Renal cortical epithelial cell (primary cell): Measurements from ENCODE around the gene DHDDS. TPM values are rescaled to one million over a fixed set of nuclear protein-coding genes. Genes with fewer than 3 reads are reported as not detected.

Source experiments
- DNase-seq: peaks from one replicate; pipeline ENCODE4 v3.0.0-alpha.2; 2011; ENCODE audit warnings: low read depth
- total RNA-seq: library from RNA; depleted of rRNA; stranded (reverse); fragments of >200 nt; gene quantifications from 2 replicates; pipeline ENCODE4 v1.2.3, GENCODE V29; 2014

DHDDS gene
- total RNA-seq, 1 donor from 2014 or later, result 43.9 TPM

DNA sequence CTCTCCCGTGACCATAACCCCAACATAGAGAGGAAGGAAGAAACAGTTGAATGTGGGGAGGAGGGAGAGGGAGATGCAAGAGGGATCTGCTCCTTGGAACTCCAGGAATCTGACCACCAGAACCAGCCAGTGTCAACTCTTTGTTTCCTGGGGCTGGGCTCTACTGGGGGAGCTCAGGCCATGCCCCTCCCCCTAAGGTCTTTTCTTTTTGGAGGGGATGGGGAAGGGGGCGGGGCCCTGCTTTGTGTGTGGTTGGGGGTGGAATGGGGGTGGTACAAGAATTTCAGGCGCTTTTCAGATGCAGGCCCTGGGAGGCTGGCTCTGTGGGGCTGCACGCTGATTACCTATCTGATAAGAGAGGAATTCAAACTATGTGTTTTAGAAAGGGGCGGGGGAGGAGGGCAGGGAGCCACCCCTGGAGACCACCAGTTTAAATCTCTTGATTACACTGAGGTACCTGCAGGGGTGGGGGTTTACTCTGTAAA lies 13.2 kb upstream of the DHDDS start:
- no peak for DNase-seq

DNA sequence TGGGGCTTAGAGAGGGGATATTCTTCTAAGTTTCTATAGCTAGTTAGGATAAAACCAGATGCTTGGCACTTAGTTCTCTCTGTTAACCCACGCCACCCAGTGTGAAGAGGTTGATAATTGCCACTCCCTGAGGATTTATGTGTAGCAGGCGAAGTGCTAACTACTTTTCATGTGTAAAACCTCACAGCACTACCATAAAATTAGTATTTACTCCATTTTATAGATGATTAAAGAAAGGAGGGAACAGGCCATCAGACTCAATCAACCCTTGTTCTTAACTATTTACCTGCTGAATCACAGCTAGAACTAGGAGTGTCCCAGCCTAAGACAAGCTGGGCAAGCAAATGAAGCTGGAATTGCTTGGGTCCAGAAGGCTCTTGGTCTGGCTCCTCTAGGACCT lies 12.6 kb upstream of the DHDDS start:
- no peak for DNase-seq

DNA sequence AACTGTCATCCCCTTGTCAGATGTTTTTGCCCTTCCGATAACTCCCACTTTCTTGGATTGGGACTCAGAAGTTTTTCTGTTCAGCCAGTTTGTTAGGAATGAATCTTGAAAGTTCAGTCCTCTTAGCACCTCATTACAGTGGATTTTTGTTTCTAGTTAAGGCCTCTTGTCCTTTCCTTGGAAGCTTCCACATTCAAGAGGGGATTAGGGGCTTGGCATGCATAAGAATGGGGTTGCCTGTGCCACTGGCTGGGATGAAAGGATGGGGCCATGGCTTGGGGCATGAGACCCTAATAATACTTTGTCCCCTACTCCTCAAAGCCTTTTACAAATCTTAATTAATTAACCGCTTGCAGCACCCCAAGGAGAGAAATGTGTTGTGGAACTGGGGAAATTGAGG lies 2.4 kb upstream of the DHDDS start:
- DNase-seq, result no peak

DNA sequence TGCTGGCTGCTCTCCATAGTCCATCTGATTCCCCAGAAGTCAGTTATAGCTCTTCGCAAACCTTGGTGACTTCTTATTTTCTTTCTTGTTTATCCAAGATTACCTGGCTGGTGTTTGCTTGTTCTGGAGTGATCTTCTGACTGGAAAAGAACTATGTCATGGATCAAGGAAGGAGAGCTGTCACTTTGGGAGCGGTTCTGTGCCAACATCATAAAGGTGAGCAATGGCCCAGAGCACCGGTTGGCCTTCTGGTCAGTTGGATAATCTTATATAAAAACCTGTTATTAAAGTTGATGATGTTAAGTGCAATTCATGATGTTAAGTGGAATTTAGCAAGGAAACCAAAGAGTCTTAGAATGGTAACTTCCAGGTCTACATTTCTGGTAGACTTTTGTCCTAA lies 672 bp downstream of the DHDDS start:
- no peak for DNase-seq

DNA sequence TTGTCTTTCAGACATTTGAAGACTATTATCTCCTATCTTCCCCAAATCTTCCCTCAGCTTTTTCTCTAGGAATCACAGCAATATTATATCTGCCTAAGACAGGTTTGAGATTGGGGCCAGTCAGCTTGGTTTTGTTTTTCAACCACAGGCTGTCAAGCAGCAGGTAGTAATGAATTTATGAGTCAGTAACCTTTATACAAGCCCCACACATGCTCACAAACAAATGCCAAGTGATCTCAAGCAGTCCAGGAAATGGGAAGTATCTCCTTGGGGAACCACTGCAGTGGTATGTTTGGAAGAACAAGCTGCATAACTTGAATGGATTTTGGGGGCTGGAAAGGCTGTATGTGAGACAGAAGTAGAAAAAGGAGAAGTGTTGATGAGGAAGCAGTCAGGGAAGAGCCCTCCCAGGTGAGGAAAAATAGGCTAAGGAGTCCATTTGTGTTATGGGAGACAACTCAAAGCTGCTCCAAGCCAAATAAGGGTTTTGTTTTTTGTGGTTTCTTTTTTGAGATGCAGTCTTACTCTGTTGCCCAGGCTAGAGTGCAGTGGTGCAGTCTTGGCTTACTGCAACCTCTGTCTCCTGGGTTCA lies 2.1 kb downstream of the DHDDS start:
- peak; percentile 41 for DNase-seq

DNA sequence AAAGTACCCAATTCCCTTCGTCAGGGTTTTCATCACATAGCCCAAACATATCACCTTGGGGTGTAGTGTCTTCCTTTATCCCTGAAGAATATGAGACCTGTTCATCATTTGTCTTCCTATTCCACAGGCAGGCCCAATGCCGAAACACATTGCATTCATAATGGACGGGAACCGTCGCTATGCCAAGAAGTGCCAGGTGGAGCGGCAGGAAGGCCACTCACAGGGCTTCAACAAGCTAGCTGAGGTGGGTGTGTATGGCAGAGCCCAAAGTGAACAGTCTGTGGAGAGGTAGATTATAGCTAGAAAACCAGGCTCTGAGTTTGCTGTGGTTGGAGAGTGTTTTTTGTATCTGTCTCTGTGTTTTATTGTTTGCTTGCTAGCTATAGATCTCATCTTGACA lies 5.9 kb downstream of the DHDDS start:
- DNase-seq, result no peak

DNA sequence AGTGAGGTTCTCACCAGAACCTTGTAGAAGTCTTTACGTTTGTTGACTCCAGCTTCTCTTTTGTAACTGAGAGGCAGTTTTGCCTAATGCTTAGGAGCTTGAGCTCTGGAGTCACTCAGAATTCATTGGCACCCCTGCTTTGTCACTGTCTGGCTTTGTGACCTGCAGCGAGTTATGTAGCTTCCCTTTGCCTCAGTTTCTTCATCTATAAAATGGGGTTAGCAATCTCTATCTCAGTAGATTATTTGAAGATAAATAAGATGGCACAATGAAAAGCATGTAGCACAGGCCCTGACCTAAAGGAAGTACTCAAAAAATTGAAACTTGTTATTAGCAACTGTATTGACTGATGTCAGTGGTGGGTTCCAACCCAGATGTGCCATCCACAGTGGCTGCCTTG lies 8.1 kb downstream of the DHDDS start:
- DNase-seq, result no peak

DNA sequence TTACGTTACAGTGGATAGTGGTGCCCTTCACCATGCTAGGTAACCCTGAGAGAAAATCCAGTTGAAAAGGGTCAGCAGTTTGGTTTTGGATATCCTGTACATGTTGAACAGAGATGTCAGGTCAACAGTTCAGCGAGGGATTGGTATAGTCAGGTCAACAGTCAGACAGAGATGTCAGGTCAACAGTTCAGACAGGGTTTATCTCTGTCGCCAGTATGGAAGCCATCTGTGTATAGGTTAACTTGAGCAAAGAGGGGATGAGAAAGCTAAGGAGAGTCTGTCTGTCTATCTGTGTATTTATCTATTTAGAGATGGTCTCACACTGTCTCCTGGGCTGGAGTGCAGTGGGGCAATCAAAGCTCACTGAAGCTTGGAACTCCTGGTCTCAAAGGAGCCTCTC lies 17.7 kb downstream of the DHDDS start:
- DNase-seq, result no peak

DNA sequence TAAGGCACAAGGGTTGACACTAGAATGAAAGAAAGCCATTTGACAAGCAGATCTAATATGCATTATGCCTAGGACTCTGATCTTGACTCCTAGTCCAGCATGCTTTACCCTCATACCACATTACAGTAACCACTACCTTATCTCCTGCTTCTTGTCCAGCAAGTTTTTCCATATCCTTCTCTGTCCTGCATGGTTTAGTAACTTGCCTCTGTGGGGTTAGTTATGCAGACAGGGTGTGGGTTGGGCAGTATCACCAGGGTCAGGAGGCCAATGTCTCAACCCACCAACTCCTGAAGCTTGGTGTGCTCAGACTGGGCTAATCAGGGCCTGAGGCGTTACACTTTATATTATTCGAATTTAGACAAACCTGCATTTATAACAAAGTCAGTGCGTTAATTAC lies 18.8 kb downstream of the DHDDS start:
- DNase-seq, result no peak

DNA sequence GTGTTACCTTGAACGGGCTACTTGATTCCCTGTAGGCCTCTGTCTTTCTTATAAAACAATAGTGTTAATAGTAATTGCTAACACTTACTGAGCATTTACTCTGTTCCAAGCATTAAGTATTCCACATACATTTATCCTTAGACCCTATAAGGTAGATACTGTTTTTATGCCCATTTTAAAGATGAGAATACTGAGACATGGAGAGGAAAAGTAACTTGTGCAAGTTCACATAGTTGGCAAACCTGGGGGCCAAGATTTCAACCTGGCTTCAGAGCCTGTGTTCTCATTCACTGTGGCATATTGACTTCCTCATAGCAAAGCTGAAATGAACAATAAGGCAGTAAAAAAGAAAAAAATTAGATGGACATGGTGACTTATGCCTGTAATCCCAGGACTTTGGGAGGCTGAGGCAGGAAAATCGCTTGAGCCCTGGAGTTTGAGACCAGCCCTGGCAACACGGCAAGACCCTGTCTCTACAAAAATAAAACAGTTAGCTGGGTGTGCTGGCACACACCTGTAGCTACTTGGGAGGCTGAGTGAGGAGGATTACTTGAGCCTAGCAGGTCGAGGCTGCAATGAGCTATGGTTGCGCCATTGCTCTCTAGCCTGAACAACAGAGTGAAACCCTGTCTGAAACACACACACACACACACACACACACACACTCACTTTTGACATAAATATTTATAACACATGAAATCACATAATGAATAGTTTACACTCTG lies 20.5 kb downstream of the DHDDS start:
- no peak for DNase-seq

DNA sequence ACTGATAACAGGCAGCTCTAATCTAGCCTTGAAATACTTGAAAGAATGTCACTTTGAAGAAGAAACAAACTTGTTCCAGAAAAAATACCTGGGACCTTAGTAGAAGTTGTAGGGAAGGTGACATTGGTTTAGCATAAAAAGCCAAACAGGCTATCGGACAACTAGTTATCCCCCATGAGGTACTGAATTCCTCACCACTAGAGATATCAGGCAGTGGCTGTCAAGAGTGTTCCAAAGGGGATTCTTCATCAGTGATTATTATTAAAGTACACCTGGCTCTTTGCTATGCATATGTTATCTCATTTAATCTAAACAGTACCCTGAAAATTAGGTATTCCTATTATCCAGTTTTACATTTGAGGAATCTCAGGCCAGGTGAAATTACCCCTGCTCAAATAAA lies 27.0 kb downstream of the DHDDS start:
- no peak for DNase-seq

DNA sequence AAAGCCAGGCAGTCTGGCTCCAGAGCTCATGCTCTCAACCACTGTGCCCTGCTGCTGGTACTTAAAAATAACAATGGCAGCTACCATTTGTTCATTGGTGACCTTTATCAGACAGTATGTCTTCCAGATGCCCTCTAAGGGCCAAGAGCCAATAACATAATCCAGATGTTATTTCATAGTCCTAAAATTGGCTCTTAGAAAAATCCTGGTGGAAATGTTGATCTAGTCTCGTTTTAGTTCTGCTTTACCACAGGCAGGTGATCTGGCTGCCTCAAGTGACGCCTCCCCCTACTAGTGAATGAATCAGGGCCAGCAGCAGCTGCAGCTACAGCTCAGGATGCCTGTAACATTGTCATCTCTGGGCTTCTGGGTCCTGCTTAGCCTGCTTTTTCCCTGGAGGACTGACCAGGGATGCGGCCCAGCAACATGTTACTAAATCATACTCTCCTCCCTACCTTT lies 27.5 kb downstream of the DHDDS start:
- DNase-seq, result no peak

DNA sequence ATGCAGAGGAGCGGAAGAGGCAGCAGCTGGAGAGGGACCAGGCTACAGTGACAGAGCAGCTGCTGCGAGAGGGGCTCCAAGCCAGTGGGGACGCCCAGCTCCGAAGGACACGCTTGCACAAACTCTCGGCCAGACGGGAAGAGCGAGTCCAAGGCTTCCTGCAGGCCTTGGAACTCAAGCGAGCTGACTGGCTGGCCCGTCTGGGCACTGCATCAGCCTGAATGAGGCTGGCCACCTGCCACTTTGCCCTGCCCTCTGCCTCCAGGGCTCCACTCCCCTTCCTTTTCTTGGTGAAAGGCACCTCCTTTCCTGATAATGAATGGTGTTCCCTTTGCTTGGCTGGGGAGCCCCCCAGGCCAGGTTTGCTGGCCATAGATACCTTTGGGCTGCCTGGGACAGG lies 36.8 kb downstream of the DHDDS start:
- no peak for DNase-seq

DNA sequence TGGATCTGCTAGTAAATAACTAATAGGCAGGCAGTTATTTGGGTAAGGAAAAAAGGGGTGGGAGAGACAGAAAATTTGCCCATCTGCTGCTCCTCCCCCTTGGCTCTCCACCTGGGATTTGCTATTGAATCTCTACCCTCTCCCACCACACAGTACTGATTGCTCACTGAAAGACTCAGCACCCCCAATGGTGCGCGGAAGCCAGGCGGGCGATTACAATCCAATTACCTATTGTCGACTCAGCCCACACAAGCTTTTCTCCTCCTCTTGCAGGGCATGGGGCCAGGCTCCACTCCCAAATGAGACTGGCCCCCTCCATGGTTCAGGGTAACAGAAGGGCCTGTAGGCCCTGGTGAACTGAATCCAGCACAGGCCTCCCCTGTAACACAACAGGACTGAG lies 37.4 kb downstream of the DHDDS start:
- DNase-seq, result no peak

DNA sequence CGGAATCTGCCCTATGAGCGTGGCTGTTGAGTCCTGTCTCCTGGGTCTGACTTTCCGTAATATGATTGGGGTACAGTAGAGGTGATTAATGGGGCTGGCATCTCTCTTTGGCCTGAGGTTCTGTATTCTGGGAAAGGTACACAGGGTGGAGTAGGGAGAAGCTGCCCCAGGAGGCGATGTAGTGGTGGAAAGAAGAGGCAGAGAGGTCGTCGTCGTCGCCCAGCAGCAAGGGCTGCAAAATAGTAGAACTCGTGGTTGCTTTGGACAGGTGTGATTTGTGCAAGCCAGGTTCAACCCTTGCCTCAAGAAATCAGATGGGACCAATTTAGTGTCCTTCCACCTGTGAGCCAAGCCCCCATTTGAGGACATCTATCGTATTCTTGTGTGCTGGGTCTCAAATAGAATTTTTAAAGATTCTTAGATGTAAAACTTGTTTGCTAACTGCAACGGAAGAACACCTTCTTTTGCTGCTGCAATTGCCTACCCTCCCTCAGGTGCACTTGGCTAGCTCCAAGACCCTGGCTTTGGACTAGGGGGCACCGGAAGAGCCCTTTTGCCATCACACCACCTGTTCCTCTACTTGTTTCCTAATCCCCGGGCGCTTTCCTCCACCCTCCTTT lies 38.9 kb downstream of the DHDDS start:
- DNase-seq, result no peak

DNA sequence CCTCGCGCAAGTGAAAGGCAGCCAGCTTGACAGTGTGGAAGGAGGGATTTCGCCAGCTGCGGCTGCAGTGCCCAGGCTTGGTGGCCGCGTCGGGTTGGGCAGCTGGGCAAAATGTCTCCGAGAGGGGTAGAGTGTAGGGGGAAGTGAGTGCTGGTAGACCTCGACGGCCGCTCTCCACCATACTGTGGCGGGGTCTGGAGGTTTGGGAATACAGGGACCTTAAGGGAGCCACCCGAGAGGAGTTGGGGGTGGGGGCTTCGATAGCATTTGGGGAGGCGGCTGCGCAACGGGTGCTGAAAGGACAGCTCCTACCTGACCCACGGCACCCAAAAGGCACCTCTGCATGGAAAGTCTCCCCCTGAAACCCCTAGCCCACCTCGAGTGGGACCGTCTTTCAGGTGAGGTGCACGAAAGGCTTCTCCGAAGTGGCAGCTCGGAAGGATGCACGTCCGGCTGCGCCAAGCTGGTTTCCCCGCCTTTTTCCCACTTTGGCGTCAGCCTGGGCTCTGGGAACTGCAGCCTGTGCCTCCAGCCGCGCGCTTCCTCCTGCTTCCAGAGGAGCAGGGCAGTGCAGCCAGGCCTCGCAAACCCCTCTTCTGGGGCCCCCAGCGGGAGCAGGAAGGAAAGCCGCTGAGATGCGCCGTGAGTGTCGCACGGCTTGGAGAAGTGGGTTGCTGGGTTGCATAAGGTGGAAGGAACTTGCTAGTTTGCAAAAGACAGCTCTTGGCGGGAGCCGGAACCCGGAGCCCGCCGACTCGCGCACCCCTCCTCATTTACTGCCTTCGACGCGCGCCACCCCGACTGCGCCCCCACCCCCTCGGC lies 39.6 kb downstream of the DHDDS start:
- DNase-seq, result peak; percentile 34

DNA sequence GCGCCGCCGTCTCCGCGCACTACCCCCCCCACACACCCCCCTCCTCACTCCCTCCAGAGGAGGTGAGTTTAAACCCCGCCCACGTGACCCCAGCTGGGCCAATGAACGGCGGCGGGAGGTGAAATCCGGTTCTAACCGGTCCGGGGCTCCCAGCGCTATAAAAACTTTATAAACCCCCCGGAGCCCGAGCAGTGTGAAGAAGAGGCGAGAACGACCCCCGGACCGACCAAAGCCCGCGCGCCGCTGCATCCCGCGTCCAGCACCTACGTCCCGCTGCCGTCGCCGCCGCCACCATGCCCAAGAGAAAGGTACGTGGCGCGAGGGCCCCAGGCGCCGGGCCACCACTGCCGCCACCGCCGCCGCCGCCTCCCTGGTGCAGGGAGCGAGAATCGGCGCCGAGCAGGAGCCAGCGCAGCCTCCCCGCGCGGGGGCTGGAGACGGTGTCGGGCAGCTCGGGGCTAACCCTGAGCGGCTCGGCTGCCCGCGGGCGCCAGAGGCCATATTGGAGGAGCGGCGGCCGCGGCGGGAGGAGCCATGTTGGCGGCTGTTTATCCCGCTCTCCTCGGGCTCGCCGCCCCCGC lies 40.3 kb downstream of the DHDDS start, which contains the start of gene HMGN2:
TSS of gene HMGN2 (plus strand) at position 121 of the 581 bp plus-strand sequence. CDS start at position 294, 173 bp downstream.
- DNase-seq, result peak; percentile 53

DNA sequence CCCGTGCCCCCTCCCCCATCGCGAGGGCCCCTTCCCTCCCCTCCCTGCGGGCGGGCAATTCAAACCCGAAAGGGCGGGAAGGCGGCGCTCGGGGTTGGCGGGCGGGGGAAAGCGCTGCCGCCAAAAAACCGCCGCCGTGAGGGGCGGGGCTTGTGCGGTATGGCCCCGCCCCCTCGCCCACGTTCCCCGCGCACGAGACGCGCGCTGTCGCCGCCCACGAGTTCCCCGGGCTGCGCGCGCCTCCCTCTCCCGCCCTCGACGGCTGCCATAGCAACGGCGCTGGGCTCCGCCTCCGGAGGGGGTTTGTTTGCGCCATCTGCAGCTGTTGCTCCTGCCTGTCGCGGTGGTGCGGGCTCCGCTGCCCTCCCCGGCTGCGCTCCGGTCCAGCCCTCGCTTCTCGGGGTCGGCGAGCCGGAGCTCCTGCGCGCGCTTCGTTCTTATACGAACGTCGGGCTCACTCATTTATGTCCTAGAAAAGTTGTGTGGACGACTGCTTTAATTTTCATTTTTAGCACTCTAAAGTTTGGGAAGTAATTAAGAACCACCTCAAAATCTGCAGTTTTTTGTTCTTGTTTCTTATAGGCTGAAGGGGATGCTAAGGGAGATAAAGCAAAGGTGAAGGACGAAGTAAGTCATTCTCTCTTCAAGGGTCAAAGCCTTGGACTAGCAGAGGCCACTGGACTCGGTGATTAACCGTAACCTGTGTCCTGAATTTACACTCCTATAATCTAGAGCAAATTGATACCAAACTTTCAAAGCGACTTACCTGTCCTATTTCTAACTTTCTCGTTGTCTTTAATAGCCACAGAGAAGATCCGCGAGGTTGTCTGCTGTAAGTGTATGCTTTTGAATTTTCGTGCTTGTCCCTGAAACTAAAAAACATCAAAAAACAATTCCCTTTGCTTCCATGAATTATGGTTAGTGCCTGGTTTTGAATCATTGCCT lies 41.1 kb downstream of the DHDDS start:
- DNase-seq, result peak; percentile 72

DNA sequence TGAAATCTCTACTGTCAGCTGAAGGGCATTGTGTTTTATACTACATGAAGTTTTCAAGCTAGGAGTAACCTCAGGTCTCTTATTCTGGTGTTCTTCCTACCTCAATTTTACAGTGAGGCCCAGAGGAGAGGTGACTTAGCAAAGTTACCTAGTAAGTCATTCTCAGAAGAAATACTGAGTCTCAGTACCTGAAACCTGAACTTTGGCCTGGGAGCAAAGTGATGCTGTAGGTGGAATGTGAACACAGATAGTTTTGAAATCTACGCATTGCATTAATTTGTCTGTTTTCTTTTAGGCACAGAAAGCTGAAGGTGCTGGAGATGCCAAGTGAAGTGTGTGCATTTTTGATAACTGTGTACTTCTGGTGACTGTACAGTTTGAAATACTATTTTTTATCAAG lies 42.7 kb downstream of the DHDDS start:
- DNase-seq, result no peak

DNA sequence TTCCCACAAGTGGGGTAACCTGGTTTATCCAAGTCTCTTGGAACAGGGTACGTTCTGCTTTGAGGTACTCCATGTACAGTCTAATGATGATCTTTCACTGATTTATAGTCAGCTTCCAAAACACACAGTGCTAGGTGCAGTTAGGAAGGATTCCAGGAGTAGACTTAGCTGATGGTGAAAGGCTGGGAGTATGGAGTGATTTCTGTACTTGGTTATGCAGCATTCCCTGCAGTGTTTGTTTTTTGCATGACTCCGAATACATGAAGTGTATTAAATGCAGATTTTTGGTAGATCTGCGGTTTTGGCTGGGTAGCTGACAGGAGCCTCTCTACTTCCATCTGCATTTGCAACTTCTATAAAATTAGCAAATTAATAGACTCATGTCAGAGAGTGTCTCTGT lies 43.9 kb downstream of the DHDDS start:
- DNase-seq, result no peak

DNA sequence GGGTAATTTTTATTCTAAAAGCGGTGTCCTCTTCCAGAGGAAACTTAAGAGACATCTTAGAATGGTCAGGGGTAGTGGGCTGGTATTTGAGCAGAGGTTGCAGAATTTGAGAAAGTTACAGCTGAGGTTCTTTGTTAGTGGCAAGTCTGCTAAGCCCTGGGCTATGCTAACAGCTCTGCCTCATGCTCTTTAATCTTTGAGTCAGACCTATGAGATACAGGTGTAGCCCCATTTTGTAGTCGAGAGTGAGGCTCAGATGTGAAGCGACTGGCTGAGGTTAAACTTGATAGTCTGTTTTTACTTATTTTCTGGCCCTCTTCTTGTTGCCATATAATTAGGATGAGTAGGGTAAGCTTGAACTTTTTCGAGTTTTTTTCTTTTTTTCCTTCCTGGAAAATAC lies 44.8 kb downstream of the DHDDS start:
- no peak for DNase-seq
